HCT116 (cell line): ENCODE data around the gene ACOXL. TPM values are rescaled to one million over a fixed set of nuclear protein-coding genes. Genes with fewer than 3 reads are reported as not detected.

Experiments used
- ATAC-seq: fragments of 200-7000 bp; cut with Tn5 transposase; 2 replicates; pipeline ENCODE4 v1.9.1; 2020; ENCODE audit warnings: mild to moderate bottlenecking, moderate library complexity
- BruUV-seq: library from RNA; stranded (reverse); fragments of 400-500 nt; replicated peaks from 2 replicates; lab custom pipeline; 2021; lab: Mats Ljungman, UMichigan
- CTCF ChIA-PET: fragments of 300-600 bp; sonication (Branson Sonifier 250); formaldehyde crosslinking; loops from one replicate; lab custom pipeline; 2021; ENCODE audit warnings: antibody characterized with exemption; lab: Charles Lee
- POLR2A ChIA-PET: fragments of 300-600, 350-600 bp; sonication (Branson Sonifier 250); formaldehyde crosslinking; loops from one replicate; lab custom pipeline; 2021; ENCODE audit warnings: antibody characterized with exemption; lab: Charles Lee
- RAD21 ChIA-PET, 2 experiments: fragments of 300-600 bp; sonication (Branson Sonifier 250); formaldehyde crosslinking; loops; one replicate each; lab custom pipeline; 2023; ENCODE audit warnings: low total read pairs in 2 of 2; ENCODE audit not compliant: uncharacterized antibody in 2 of 2, unreplicated experiment in 2 of 2, low non-redundant PET in 1 of 2; lab: Charles Lee
- DNase-seq: peaks from one replicate; pipeline ENCODE4 v3.0.0-alpha.2; 2010; ENCODE audit warnings: low read depth, low spot score
- H2AFZ ChIP-seq: fragments of 200-600 bp; shearing (Covaris generic), sonication (generic); 2 replicates; pipeline ENCODE4 v1.6.1; 2017; ENCODE audit warnings: low read depth, mixed run types, mixed read lengths, antibody characterized with exemption, low read length; ENCODE audit not compliant: poor library complexity, severe bottlenecking
- H3K27ac ChIP-seq: 2 replicates; pipeline ENCODE4 v1.5.1; 2012; ENCODE audit warnings: low read depth, low read length
- H3K27me3 ChIP-seq: fragments of 200-600 bp; sonication (generic); 2 replicates; pipeline ENCODE4 v1.6.1; 2016; ENCODE audit warnings: mixed run types, low read length, mixed read lengths; ENCODE audit not compliant: insufficient read depth
- H3K36me3 ChIP-seq, 2 experiments: fragments of 200-500 bp in 1 of 2; fragments of 200-600 bp in 1 of 2; sonication (Bioruptor generic) in 1 of 2; sonication (generic) in 1 of 2; 2 replicates each; pipeline versions ENCODE4 v1.5.1 to v1.6.1; 2014 to 2016; ENCODE audit warnings: low read length in 2 of 2, inconsistent platforms in 1 of 2, mixed read lengths in 1 of 2, mixed run types in 1 of 2; ENCODE audit not compliant: insufficient read depth in 2 of 2, control insufficient read depth in 1 of 2
- H3K4me1 ChIP-seq, 2 experiments: fragments of 200-600 bp in 1 of 2; sonication (generic) in 1 of 2; 2 replicates each; pipeline versions ENCODE4 v1.5.1 to v1.6.1; 2012 to 2017; ENCODE audit warnings: low read length in 2 of 2, inconsistent platforms in 1 of 2, mild to moderate bottlenecking in 1 of 2, mixed read lengths in 1 of 2, mixed run types in 1 of 2, moderate library complexity in 1 of 2; ENCODE audit not compliant: insufficient read depth in 2 of 2, control insufficient read depth in 1 of 2
- H3K4me2 ChIP-seq: fragments of 200-600 bp; sonication (generic); 2 replicates; pipeline ENCODE4 v1.6.1; 2017; ENCODE audit warnings: mixed run types, low read length, mixed read lengths
- H3K4me3 ChIP-seq, 2 experiments: fragments of 200-600 bp in 1 of 2; sonication (generic) in 1 of 2; replicated peaks in 1 of 2; 2 replicates each; pipeline ENCODE4 v1.5.1; 2011 to 2016; ENCODE audit warnings: low read length in 2 of 2, control low read depth in 1 of 2, low read depth in 1 of 2, mild to moderate bottlenecking in 1 of 2, mixed read lengths in 1 of 2, mixed run types in 1 of 2
- H3K79me2 ChIP-seq: fragments of 200-600 bp; sonication (generic); 2 replicates; pipeline ENCODE4 v1.6.1; 2017; ENCODE audit warnings: mild to moderate bottlenecking, mixed run types, low read length, moderate library complexity, mixed read lengths; ENCODE audit not compliant: insufficient read depth
- H3K9ac ChIP-seq: fragments of 200-600 bp; sonication (generic); 2 replicates; pipeline ENCODE4 v1.6.1; 2016; ENCODE audit warnings: low read length, mixed read lengths
- H3K9me2 ChIP-seq: fragments of 200-600 bp; sonication (generic), shearing (Covaris generic); 2 replicates; pipeline ENCODE4 v1.6.1; 2017; ENCODE audit warnings: mixed run types, mild to moderate bottlenecking, moderate library complexity; ENCODE audit not compliant: insufficient read depth
- H3K9me3 ChIP-seq, 2 experiments: fragments of 200-500 bp in 1 of 2; fragments of 200-600 bp in 1 of 2; sonication (Bioruptor generic) in 1 of 2; sonication (generic) in 1 of 2; 2 replicates each; pipeline ENCODE4 v1.6.1; 2014 to 2017; ENCODE audit warnings: low read length in 2 of 2, mixed read lengths in 2 of 2, inconsistent platforms in 1 of 2, low read depth in 1 of 2, mild to moderate bottlenecking in 1 of 2, mixed run types in 1 of 2, moderate library complexity in 1 of 2; ENCODE audit not compliant: control insufficient read depth in 1 of 2, insufficient read depth in 1 of 2
- H4K20me1 ChIP-seq: fragments of 200-600 bp; sonication (generic), shearing (Covaris generic); 2 replicates; pipeline ENCODE4 v1.6.1; 2017; ENCODE audit warnings: mixed run types, mild to moderate bottlenecking, moderate library complexity; ENCODE audit not compliant: insufficient read depth
- CBX3 ChIP-seq: IDR thresholded peaks from 2 replicates; pipeline ENCODE4 v1.6.1; 2012; ENCODE audit warnings: low read depth
- FOSL1 ChIP-seq: IDR thresholded peaks from 2 replicates; pipeline ENCODE4 v1.6.1; 2012; ENCODE audit warnings: low read depth
- POLR2A ChIP-seq: IDR thresholded peaks from 2 replicates; pipeline ENCODE4 v1.7.0; 2011; ENCODE audit warnings: borderline replicate concordance; ENCODE audit not compliant: insufficient read depth, insufficient read length; ENCODE audit errors: extremely low read depth
- REST ChIP-seq: IDR thresholded peaks from 2 replicates; pipeline ENCODE4 v1.6.1; 2012; ENCODE audit warnings: low read depth
- SRF ChIP-seq: IDR thresholded peaks from 2 replicates; pipeline ENCODE4 v1.6.1; 2012; ENCODE audit warnings: low read depth
- ZBTB33 ChIP-seq: IDR thresholded peaks from 2 replicates; pipeline ENCODE4 v1.6.1; 2011; ENCODE audit warnings: mild to moderate bottlenecking, low read length, moderate library complexity; ENCODE audit not compliant: insufficient replicate concordance; ENCODE audit errors: extremely low read depth
- ZFX ChIP-seq: fragments of 450-650 bp; IDR thresholded peaks from 2 replicates; pipeline ENCODE4 v1.6.1; 2017
- intact Hi-C: fragments of 100-400 bp; cut with micrococcal nuclease; formaldehyde crosslinking; loops from 2 replicates; pipeline ENCODE4 v1.10.0; 2022
- total RNA-seq: library from RNA; stranded (reverse); gene quantifications from one replicate; pipeline ENCODE4 v1.2.1, GENCODE V29; 2021; ENCODE audit not compliant: unreplicated experiment

The ACOXL gene
- total RNA-seq, 1 experiment from 2014 or later = 5.5 TPM

- TF ChIP-seq ZBTB33 = no peak
- TF ChIP-seq POLR2A = no peak
- no peak for TF ChIP-seq CBX3
Measured at GRCh38 chr2:110910423-110910822, 178.1 kb downstream of the ACOXL start (continued).

- TF ChIP-seq FOSL1 (no peak), REST (no peak), ZFX (no peak), SRF (no peak)
- ChIA-PET CTCF (no interaction called here), RAD21 (no interaction called here)
Measured at GRCh38 chr2:110919738-110920137, 187.4 kb downstream of the ACOXL start.

More at GRCh38 chr2:110919738-110920137, 187.4 kb downstream of the ACOXL start:
- intact Hi-C loops = no loop called here
- Histone ChIP-seq H3K27ac (no peak overlapping the region), H3K4me3 (no peak overlapping the region), H3K9me2 (no peaks in the 10 kb centered on the region), H3K9me3 (no peaks in the 10 kb centered on the region), H3K27me3 (no peaks in the 10 kb centered on the region), H2AFZ (no peak overlapping the region), H3K9ac (no peak overlapping the region), H4K20me1 (no peaks in the 10 kb centered on the region), H3K4me1 (no peaks in the 10 kb centered on the region), H3K4me2 (no peak overlapping the region), H3K36me3 (no peaks in the 10 kb centered on the region), H3K79me2 (no peaks in the 10 kb centered on the region)
- POLR2A ChIA-PET = no interaction called here
- BruUV-seq = no TSS peak
- no peak for ATAC-seq
- DNase-seq = no peak
